HEK293 (cell line): ENCODE measurements around the gene CMKLR1.

Experiments
- HIC1 ChIP-seq: fragments of 450-650 bp; formaldehyde crosslinking; IDR thresholded peaks from 2 replicates; pipeline ENCODE4 v1.5.1; 2016; ENCODE audit warnings: missing biosample characterization, missing genetic modification characterization
- MYNN ChIP-seq: fragments of 450-650 bp; formaldehyde crosslinking; IDR thresholded peaks from 2 replicates; pipeline ENCODE4 v1.5.1; 2016; ENCODE audit warnings: missing biosample characterization, missing genetic modification characterization, borderline replicate concordance
- PATZ1 ChIP-seq: fragments of 450-650 bp; formaldehyde crosslinking; IDR thresholded peaks from 2 replicates; pipeline ENCODE4 v1.5.1; 2016; ENCODE audit warnings: missing biosample characterization, missing genetic modification characterization
- YY1 ChIP-seq: fragments of 450-650 bp; formaldehyde crosslinking; IDR thresholded peaks from 2 replicates; pipeline ENCODE4 v1.5.1; 2018; ENCODE audit warnings: missing biosample characterization, missing genetic modification characterization
- ZNF76 ChIP-seq: fragments of 450-650 bp; formaldehyde crosslinking; IDR thresholded peaks from 2 replicates; pipeline ENCODE4; 2016; ENCODE audit warnings: low read depth, missing biosample characterization, missing genetic modification characterization, borderline replicate concordance
- TF ChIP-seq, protein P1 (sequence below): fragments of 450-650 bp; formaldehyde crosslinking; IDR thresholded peaks from 2 replicates; pipeline ENCODE4 v1.5.1; 2016; ENCODE audit warnings: missing biosample characterization, missing genetic modification characterization

- no peak for TF ChIP-seq YY1 (tag by site-specific recombination)
- no peak for TF ChIP-seq PATZ1 (tag by site-specific recombination)
- TF ChIP-seq, protein P1, sequence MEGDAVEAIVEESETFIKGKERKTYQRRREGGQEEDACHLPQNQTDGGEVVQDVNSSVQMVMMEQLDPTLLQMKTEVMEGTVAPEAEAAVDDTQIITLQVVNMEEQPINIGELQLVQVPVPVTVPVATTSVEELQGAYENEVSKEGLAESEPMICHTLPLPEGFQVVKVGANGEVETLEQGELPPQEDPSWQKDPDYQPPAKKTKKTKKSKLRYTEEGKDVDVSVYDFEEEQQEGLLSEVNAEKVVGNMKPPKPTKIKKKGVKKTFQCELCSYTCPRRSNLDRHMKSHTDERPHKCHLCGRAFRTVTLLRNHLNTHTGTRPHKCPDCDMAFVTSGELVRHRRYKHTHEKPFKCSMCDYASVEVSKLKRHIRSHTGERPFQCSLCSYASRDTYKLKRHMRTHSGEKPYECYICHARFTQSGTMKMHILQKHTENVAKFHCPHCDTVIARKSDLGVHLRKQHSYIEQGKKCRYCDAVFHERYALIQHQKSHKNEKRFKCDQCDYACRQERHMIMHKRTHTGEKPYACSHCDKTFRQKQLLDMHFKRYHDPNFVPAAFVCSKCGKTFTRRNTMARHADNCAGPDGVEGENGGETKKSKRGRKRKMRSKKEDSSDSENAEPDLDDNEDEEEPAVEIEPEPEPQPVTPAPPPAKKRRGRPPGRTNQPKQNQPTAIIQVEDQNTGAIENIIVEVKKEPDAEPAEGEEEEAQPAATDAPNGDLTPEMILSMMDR = no peak
- TF ChIP-seq HIC1 (tag by site-specific recombination) = no peak
- TF ChIP-seq ZNF76 = no peak
- TF ChIP-seq MYNN (tag by site-specific recombination) = no peak
These were observed 3.6 kb downstream of the CMKLR1 start for GRCh38 chr12:108335349-108336119.
